Ascending aorta (tissue), 2 donors: Measurements from ENCODE around the gene ADCY1. TPM values are rescaled to one million over a fixed set of nuclear protein-coding genes. Genes with fewer than 3 reads are reported as not detected.

ENCODE experiments used
- DNase-seq, 2 donors: peaks; one replicate each; pipeline ENCODE4 v3.0.0-alpha.2; 2019; ENCODE audit warnings: low spot score in 2 of 2
- H3K27ac ChIP-seq, 2 donors: fragments of 200-600 bp; sonication (generic); one replicate each; pipeline ENCODE4 v1.5.1; 2016 to 2017; ENCODE audit warnings: mild to moderate bottlenecking in 1 of 2
- H3K27me3 ChIP-seq: fragments of 200-600 bp; sonication (generic); one replicate; pipeline ENCODE4 v1.5.1; 2017
- H3K36me3 ChIP-seq, 2 donors: fragments of 200-600 bp; sonication (generic); one replicate each; pipeline ENCODE4 v1.5.1; 2016
- H3K4me1 ChIP-seq, 2 donors: fragments of 200-600 bp; sonication (generic); one replicate each; pipeline ENCODE4 v1.5.1; 2016 to 2017; ENCODE audit warnings: mild to moderate bottlenecking in 1 of 2
- H3K4me3 ChIP-seq, 2 donors: fragments of 200-600 bp; sonication (generic); one replicate each; pipeline ENCODE4 v1.5.1; 2016 to 2017; ENCODE audit warnings: mild to moderate bottlenecking in 1 of 2
- H3K9me3 ChIP-seq, 2 donors: fragments of 200-600 bp; sonication (generic); one replicate each; pipeline ENCODE4 v1.5.1; 2016
- CTCF ChIP-seq, 3 experiments: fragments of 200-600 bp in 2 of 3; fragments of 450-650 bp in 1 of 3; sonication (generic) in 2 of 3; IDR thresholded peaks; one replicate each; pipeline ENCODE4 v1.5.1; 2016 to 2019; ENCODE audit warnings: antibody characterized with exemption in 3 of 3, mild to moderate bottlenecking in 1 of 3, moderate library complexity in 1 of 3
- intact Hi-C: fragments of 100-400 bp; cut with DNase I; formaldehyde crosslinking; loops from one replicate; pipeline ENCODE4 v1.15.1; 2023
- total RNA-seq: library from RNA; depleted of rRNA; stranded (reverse); fragments of >200 nt; gene quantifications from one replicate; pipeline ENCODE4 v1.1.0, GENCODE V29; 2016

The ADCY1 gene
- total RNA-seq, 1 donor from 2014 or later: 3.6 TPM

GRCh38 chr7:45606050-45606449 lies 31.9 kb downstream of the ADCY1 start:
- DNase-seq: peak in 1 of 2 donors; percentile 24

GRCh38 chr7:45606931-45607330 lies 32.8 kb downstream of the ADCY1 start:
- no peak overlapping the region for H3K27ac ChIP-seq
- no peaks in the 10 kb centered on the region for H3K27me3 ChIP-seq
- H3K36me3 ChIP-seq: no peaks in the 10 kb centered on the region
- H3K4me3 ChIP-seq: no peak overlapping the region
- intact Hi-C loops: no loop called here
- H3K4me1 ChIP-seq: no peaks in the 10 kb centered on the region
- DNase-seq: no peak
- H3K9me3 ChIP-seq: no peaks in the 10 kb centered on the region
- no peak for TF ChIP-seq CTCF (IDR thresholded peaks at IDR 0.05)

More at GRCh38 chr7:45606050-45606449, 31.9 kb downstream of the ADCY1 start:
- no peak overlapping the region for H3K27ac ChIP-seq
- H3K4me1 ChIP-seq: no peaks in the 10 kb centered on the region
- H3K27me3 ChIP-seq: no peaks in the 10 kb centered on the region
- no peak for TF ChIP-seq CTCF (IDR thresholded peaks at IDR 0.05)
- H3K36me3 ChIP-seq: no peaks in the 10 kb centered on the region
- H3K9me3 ChIP-seq: no peaks in the 10 kb centered on the region
- intact Hi-C loops: no loop called here
- no peak overlapping the region for H3K4me3 ChIP-seq

GRCh38 chr7:45609180-45609579 lies 35.0 kb downstream of the ADCY1 start:
- H3K36me3 ChIP-seq: no peaks in the 10 kb centered on the region
- H3K9me3 ChIP-seq: peaks cover 0 to 7% of the 10 kb centered on the region in 2 donors
- no peak overlapping the region for H3K4me3 ChIP-seq
- no peaks in the 10 kb centered on the region for H3K4me1 ChIP-seq
- no peak overlapping the region for H3K27ac ChIP-seq
- no peak for TF ChIP-seq CTCF (IDR thresholded peaks at IDR 0.05)
- intact Hi-C loops: no loop called here
- no peaks in the 10 kb centered on the region for H3K27me3 ChIP-seq
- DNase-seq: no peak

- DNase-seq: no peak
- no peak for TF ChIP-seq CTCF (IDR thresholded peaks at IDR 0.05)
- H3K4me1 ChIP-seq: no peaks in the 10 kb centered on the region
Measured at GRCh38 chr7:45610019-45610418, 35.9 kb downstream of the ADCY1 start.

DNA sequence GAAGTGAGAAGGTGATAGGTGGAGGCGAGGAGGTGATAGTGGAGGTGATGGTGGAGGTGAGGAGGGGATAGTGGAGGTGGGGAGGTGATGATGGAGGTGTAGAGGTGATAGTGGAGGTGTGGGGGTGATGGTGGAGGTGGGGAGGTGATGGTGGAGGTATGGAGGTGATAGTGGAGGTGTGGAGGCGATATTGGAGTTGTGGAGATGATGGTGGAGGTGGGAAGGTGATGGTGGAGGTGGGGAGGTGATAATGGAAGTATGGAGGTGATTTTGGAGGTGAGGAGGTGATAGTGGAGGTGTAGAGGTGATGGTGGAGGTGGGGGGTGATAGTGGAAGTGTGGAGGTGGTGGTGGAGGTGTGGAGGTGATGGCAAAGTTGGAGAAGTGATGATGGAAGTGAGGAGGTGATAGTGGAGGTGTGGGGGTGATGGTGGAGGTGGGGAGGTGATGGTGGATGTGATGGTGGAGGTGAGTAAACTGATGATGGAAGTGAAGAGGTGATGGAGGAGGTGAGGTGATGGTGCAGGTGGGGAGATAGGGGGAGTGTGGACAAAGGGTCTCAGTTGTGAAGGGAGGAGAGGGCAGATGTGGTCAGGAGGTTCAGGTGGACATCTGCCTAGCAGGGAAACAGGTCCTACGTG lies 36.6 kb downstream of the ADCY1 start:
- TF ChIP-seq CTCF (IDR thresholded peaks at IDR 0.05): no peak
- Histone ChIP-seq H3K9me3 (peaks cover 0 to 7% of the 10 kb centered on the region in 2 donors), H3K27ac (no peak overlapping the region), H3K27me3 (no peaks in the 10 kb centered on the region), H3K36me3 (no peaks in the 10 kb centered on the region), H3K4me1 (no peaks in the 10 kb centered on the region), H3K4me3 (no peak overlapping the region)
- no peak for DNase-seq
- intact Hi-C loops: no loop called here

More at GRCh38 chr7:45610019-45610418, 35.9 kb downstream of the ADCY1 start:
- no peak overlapping the region for H3K27ac ChIP-seq
- peaks cover 0 to 7% of the 10 kb centered on the region in 2 donors for H3K9me3 ChIP-seq
- H3K36me3 ChIP-seq: no peaks in the 10 kb centered on the region
- H3K4me3 ChIP-seq: no peak overlapping the region
- intact Hi-C loops: no loop called here
- no peaks in the 10 kb centered on the region for H3K27me3 ChIP-seq
